PC-9 (cell line): ENCODE data around the gene ARHGAP28. TPM values are rescaled to one million over a fixed set of nuclear protein-coding genes. Genes with fewer than 3 reads are reported as not detected.

ENCODE experiments used
- BruUV-seq: library from RNA; stranded (reverse); fragments of 400-500 nt; replicated peaks from 2 replicates; lab custom pipeline; 2021; lab: Mats Ljungman, UMichigan
- CTCF ChIA-PET: fragments of 300-600 bp; sonication (Branson Sonifier 250); formaldehyde crosslinking; loops from one replicate; lab custom pipeline; 2022; ENCODE audit warnings: antibody characterized with exemption; lab: Charles Lee
- POLR2A ChIA-PET: fragments of 300-600 bp; sonication (Branson Sonifier 250); formaldehyde crosslinking; loops from one replicate; lab custom pipeline; 2022; ENCODE audit warnings: antibody characterized with exemption; ENCODE audit not compliant: unreplicated experiment; lab: Charles Lee
- DNase-seq, 2 experiments: peaks; one replicate each; pipeline versions ENCODE4 v3.0.0 to v3.0.0-alpha.2; 2015 to 2022; ENCODE audit warnings: mixed read lengths in 1 of 2
- H2AFZ ChIP-seq: fragments of 200-600 bp; sonication (generic); 2 replicates; pipeline ENCODE4 v1.8.1; 2017; ENCODE audit warnings: antibody characterized with exemption
- H3F3A ChIP-seq: fragments of 200-600 bp; sonication (generic); 2 replicates; pipeline ENCODE4 v1.8.1; 2017; ENCODE audit warnings: antibody characterized with exemption, mild to moderate bottlenecking, low read depth; ENCODE audit not compliant: insufficient read depth
- H3K27ac ChIP-seq: fragments of 200-600 bp; sonication (generic); 2 replicates; pipeline ENCODE4 v1.6.1; 2016; ENCODE audit warnings: mixed run types
- H3K27me3 ChIP-seq: fragments of 200-600 bp; sonication (generic); 2 replicates; pipeline ENCODE4 v1.6.1; 2016; ENCODE audit warnings: low read depth, mixed run types; ENCODE audit not compliant: insufficient read depth
- H3K36me3 ChIP-seq: fragments of 200-600 bp; sonication (generic); 2 replicates; pipeline ENCODE4 v1.6.1; 2016; ENCODE audit warnings: low read depth, mixed run types
- H3K4me1 ChIP-seq: fragments of 200-600 bp; sonication (generic); replicated peaks from 2 replicates; pipeline ENCODE4 v1.6.1; 2016; ENCODE audit warnings: mixed run types; ENCODE audit not compliant: insufficient read depth
- H3K4me2 ChIP-seq: fragments of 200-600 bp; sonication (generic); 2 replicates; pipeline ENCODE4 v1.6.1; 2017; ENCODE audit warnings: mixed run types
- H3K4me3 ChIP-seq: fragments of 200-600 bp; sonication (generic); 2 replicates; pipeline ENCODE4 v1.6.1; 2016; ENCODE audit warnings: mixed run types
- H3K79me2 ChIP-seq: fragments of 200-600 bp; sonication (generic); 2 replicates; pipeline ENCODE4 v1.6.1; 2017; ENCODE audit warnings: low read depth, mixed run types
- H3K9me2 ChIP-seq: fragments of 200-600 bp; sonication (generic); 2 replicates; pipeline ENCODE4 v1.8.1; 2017; ENCODE audit warnings: mild to moderate bottlenecking; ENCODE audit not compliant: insufficient read depth
- H3K9me3 ChIP-seq: fragments of 200-600 bp; sonication (generic); 2 replicates; pipeline ENCODE4 v1.8.1; 2016; ENCODE audit warnings: low read depth; ENCODE audit not compliant: insufficient read depth
- H4K20me1 ChIP-seq: fragments of 200-600 bp; sonication (generic); 2 replicates; pipeline ENCODE4 v1.8.1; 2017; ENCODE audit not compliant: insufficient read depth
- EZH2 ChIP-seq: fragments of 200-600 bp; sonication (generic); IDR thresholded peaks from 2 replicates; pipeline ENCODE4 v1.8.0; 2017; ENCODE audit warnings: antibody characterized with exemption, low read depth
- intact Hi-C: fragments of 100-400 bp; cut with micrococcal nuclease; formaldehyde crosslinking; loops from one replicate; pipeline ENCODE4 v1.10.0; 2022; ENCODE audit not compliant: unreplicated experiment
- total RNA-seq: library from RNA; stranded (reverse); gene quantifications from 2 replicates; pipeline ENCODE4 v1.2.3, GENCODE V29; 2021
- TF ChIP-seq, protein P1 (sequence below): fragments of 200-600 bp; sonication (generic); conservative IDR thresholded peaks from 2 replicates; pipeline ENCODE4 v1.6.1; 2017; ENCODE audit warnings: mixed run types, antibody characterized with exemption, mild to moderate bottlenecking, moderate library complexity

ARHGAP28 gene
- total RNA-seq, 1 experiment from 2014 or later: not detected

DNA sequence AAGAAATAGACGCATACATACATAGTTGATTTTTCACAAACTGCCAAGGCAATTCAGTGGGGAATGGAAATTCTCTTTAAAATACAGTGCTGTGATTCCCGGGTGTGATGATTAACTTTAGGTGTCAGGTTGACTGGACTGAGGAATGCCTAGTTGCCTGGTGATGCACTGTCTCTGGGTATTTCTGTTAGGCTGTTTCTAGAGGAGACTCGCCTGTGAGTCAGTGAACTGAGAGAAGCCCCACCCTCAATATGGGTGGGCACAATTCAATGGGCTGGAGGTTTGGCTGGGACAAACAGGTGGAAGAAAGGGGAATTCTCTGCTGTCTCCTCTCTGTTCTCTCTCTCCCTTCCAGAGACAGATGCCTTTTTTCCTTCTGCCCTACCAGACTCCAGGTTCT is 187.6 kb downstream of the ARHGAP28 start:
- POLR2A ChIA-PET: no interaction called here
- no TSS peak for BruUV-seq

DNA sequence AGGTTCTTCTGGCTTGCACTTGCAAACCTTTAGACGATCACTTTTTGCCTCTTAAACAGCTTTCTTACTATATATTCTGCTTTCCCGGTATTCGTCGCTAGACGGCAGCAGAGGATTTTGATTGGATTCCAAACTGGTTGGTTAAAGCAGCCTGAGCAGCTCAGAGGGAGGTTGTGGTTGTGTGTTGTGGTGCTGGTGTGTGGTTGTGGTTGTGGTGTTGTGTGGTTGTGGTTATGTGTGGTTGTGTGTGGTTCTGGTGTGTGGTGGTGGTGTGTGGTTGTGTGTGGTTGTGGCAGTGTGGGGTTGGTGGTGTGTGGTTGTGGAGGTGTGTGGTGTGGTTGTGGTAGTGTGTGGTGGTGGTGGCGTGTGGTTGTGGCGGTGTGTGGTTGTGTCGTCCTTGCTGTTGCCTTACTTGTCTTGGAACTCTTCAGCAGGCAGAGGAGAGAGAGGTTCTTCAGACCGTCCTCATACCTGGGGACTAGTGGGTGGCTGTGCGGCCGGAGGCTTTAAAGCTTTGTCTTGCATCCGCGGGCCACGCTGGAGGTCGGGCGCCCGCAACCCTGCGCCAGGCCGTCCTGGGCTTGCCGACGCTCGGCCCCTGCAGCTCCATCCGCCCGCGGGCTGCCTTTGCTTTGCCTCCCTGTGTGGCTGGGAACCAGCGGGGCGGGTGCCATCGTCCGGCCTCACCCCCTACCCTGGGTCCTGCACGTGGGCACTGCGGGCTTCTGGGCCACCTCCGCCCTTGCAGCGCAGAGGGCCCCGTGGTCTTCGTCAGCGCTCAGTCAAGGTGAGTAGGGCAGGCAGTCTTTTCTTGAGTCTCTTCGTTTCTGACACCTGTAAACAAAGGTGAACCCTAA is 190.8 kb downstream of the ARHGAP28 start:
- Histone ChIP-seq H3K79me2 (no peaks in the 10 kb centered on the region), H3K9me3 (no peaks in the 10 kb centered on the region), H3K4me1 (no peaks in the 10 kb centered on the region), H4K20me1 (no peaks in the 10 kb centered on the region), H2AFZ (no peak overlapping the region), H3K4me2 (no peak overlapping the region), H3K27me3 (peaks cover 27% of the 10 kb centered on the region), H3K9me2 (no peaks in the 10 kb centered on the region), H3K27ac (no peak overlapping the region), H3K36me3 (no peaks in the 10 kb centered on the region), H3F3A (no peaks in the 10 kb centered on the region), H3K4me3 (no peak overlapping the region)
- no TSS peak for BruUV-seq
- ChIA-PET POLR2A (no interaction called here), CTCF (interaction anchor here (0.8 kb wide), 1 partner anchor 257 kb away, joined by 3 read pairs; no protein-coding TSS in a partner anchor)
- no peak for TF ChIP-seq EZH2
- TF ChIP-seq, protein P1, sequence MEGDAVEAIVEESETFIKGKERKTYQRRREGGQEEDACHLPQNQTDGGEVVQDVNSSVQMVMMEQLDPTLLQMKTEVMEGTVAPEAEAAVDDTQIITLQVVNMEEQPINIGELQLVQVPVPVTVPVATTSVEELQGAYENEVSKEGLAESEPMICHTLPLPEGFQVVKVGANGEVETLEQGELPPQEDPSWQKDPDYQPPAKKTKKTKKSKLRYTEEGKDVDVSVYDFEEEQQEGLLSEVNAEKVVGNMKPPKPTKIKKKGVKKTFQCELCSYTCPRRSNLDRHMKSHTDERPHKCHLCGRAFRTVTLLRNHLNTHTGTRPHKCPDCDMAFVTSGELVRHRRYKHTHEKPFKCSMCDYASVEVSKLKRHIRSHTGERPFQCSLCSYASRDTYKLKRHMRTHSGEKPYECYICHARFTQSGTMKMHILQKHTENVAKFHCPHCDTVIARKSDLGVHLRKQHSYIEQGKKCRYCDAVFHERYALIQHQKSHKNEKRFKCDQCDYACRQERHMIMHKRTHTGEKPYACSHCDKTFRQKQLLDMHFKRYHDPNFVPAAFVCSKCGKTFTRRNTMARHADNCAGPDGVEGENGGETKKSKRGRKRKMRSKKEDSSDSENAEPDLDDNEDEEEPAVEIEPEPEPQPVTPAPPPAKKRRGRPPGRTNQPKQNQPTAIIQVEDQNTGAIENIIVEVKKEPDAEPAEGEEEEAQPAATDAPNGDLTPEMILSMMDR: peak; percentile 81
- intact Hi-C loops: loop anchor here (1.0 to 5.0 kb wide), 2 partner anchors 102 to 257 kb away; no protein-coding TSS in a partner anchor
- DNase-seq: peak; percentile 34 to 43

More for the DNA sequence above, 187.6 kb downstream of the ARHGAP28 start:
- Histone ChIP-seq H4K20me1 (no peaks in the 10 kb centered on the region), H3K9me2 (no peaks in the 10 kb centered on the region), H3K9me3 (no peaks in the 10 kb centered on the region), H3K36me3 (no peaks in the 10 kb centered on the region), H3F3A (no peaks in the 10 kb centered on the region), H3K27me3 (peaks cover 27% of the 10 kb centered on the region), H3K79me2 (no peaks in the 10 kb centered on the region), H3K27ac (no peak overlapping the region), H3K4me3 (no peak overlapping the region), H2AFZ (no peak overlapping the region), H3K4me1 (no peaks in the 10 kb centered on the region), H3K4me2 (no peak overlapping the region)
- no peak for DNase-seq
- intact Hi-C loops: no loop called here
- TF ChIP-seq, protein P1: no peak
- TF ChIP-seq EZH2: no peak
- CTCF ChIA-PET: no interaction called here

DNA sequence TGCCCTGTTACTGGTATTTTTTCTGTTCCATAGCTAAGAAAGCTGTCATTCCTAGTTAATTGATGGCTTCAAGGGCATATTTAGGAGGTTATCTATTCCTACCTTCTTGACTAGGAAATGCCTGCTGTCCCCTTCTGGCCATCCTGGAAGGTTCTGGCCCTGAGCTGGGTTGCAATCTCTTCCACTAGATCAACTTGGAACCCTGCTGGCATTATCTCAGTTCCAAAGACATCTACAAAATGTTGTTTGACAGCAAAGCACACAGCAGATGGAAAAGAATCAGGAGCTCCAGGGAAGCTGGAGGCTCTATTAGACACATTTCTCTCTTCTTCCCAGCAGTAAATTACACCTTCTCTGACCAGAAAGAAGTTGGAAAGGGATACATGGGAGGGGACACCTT is 192.1 kb downstream of the ARHGAP28 start:
- intact Hi-C loops: loop anchor here (5.0 kb wide), 1 partner anchor 101 kb away; no protein-coding TSS in a partner anchor
- H3K9me3 ChIP-seq: no peaks in the 10 kb centered on the region
- ChIA-PET POLR2A (no interaction called here), CTCF (interaction anchor here (0.6 kb wide), 1 partner anchor 1554 kb away, joined by 10 read pairs; no protein-coding TSS in a partner anchor)
- no peak overlapping the region for H3K27ac ChIP-seq
- TF ChIP-seq, protein P1: no peak
- BruUV-seq: no TSS peak
- H3F3A ChIP-seq: no peaks in the 10 kb centered on the region
- H3K9me2 ChIP-seq: no peaks in the 10 kb centered on the region
- H4K20me1 ChIP-seq: no peaks in the 10 kb centered on the region
- no peaks in the 10 kb centered on the region for H3K4me1 ChIP-seq
- H3K4me2 ChIP-seq: no peak overlapping the region
- no peak overlapping the region for H2AFZ ChIP-seq
- peaks cover 24% of the 10 kb centered on the region for H3K27me3 ChIP-seq
- DNase-seq: no peak
- H3K79me2 ChIP-seq: no peaks in the 10 kb centered on the region
- H3K4me3 ChIP-seq: no peak overlapping the region
- no peaks in the 10 kb centered on the region for H3K36me3 ChIP-seq
